Lower leg skin (tissue), 3 donors: ENCODE measurements around the gene EIPR1.

ENCODE experiments used
- POLR2A ChIP-seq, 2 donors: fragments of 450-650 bp; IDR thresholded peaks; one replicate each; pipeline ENCODE4 v1.6.1; 2016 to 2017; ENCODE audit warnings: antibody characterized with exemption in 2 of 2, mild to moderate bottlenecking in 1 of 2, moderate library complexity in 1 of 2
- TF ChIP-seq, protein P1 (sequence below), 3 donors: fragments of 450-650 bp; IDR thresholded peaks; one replicate each; pipeline ENCODE4 v1.5.1; 2016; ENCODE audit warnings: antibody characterized with exemption in 3 of 3, mild to moderate bottlenecking in 3 of 3, moderate library complexity in 2 of 3

DNA sequence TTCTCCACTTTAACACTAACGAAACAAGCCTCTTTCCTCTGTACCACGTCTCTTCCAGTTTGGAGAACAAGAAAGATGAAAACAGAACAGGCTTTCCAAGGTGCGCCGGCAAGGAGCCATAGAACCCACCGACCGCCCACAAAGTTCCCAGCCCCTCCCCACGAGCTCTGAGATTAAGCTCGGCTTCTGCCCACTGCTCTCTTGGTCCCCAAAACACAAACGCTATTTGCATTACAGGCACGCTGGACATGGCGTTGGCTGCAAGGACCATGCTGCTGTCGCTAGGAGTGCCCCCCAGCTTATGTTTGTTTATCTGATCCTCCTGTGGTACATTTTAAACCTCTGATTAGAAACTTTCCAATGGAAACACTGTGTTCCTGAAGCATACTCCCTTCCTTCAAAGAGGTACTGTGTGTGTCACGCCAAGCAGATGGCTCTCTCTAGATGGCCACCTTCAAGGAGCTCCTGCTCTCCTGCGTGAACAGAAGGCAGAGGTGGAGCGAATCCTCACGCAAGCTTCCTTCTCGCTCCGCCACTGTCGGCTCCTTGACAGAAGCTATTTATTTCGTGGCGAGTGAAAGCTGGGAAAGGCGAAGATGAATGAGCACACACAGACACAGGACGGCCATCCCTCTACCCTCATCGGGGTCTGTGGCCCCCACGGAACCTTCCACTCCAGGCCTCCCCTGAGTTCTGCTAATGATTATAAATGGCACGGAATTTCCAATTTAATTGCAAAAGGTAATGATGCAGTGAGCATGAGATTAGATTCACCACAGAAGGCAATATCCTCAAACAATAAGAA lies 166.2 kb downstream of the EIPR1 start:
- TF ChIP-seq, protein P1, sequence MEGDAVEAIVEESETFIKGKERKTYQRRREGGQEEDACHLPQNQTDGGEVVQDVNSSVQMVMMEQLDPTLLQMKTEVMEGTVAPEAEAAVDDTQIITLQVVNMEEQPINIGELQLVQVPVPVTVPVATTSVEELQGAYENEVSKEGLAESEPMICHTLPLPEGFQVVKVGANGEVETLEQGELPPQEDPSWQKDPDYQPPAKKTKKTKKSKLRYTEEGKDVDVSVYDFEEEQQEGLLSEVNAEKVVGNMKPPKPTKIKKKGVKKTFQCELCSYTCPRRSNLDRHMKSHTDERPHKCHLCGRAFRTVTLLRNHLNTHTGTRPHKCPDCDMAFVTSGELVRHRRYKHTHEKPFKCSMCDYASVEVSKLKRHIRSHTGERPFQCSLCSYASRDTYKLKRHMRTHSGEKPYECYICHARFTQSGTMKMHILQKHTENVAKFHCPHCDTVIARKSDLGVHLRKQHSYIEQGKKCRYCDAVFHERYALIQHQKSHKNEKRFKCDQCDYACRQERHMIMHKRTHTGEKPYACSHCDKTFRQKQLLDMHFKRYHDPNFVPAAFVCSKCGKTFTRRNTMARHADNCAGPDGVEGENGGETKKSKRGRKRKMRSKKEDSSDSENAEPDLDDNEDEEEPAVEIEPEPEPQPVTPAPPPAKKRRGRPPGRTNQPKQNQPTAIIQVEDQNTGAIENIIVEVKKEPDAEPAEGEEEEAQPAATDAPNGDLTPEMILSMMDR (IDR thresholded peaks at IDR 0.05): no peak
- TF ChIP-seq POLR2A (IDR thresholded peaks at IDR 0.05): no peak
